ENCODE measurements around the gene ATG13.

DNA sequence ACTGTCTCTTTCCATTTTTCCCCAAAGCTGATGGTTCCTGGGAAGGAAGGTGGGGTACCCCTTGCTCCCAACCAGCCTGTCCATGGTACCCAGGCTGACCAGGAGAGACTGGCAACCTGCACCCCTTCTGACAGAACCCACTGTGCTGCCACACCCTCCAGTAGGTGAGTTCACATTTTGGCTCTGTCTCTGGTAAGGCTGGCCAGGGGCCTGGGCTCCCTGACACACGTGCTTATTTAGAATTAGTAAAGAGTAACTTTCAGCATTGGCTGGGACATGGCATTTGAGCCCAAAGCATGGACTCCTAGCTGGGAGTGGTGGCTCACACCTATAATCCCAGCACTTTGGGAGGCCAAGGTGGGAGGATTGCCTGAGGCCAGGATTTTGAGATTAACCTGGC, 48.0 kb downstream of the ATG13 start:
- TF ChIP-seq, protein P1, sequence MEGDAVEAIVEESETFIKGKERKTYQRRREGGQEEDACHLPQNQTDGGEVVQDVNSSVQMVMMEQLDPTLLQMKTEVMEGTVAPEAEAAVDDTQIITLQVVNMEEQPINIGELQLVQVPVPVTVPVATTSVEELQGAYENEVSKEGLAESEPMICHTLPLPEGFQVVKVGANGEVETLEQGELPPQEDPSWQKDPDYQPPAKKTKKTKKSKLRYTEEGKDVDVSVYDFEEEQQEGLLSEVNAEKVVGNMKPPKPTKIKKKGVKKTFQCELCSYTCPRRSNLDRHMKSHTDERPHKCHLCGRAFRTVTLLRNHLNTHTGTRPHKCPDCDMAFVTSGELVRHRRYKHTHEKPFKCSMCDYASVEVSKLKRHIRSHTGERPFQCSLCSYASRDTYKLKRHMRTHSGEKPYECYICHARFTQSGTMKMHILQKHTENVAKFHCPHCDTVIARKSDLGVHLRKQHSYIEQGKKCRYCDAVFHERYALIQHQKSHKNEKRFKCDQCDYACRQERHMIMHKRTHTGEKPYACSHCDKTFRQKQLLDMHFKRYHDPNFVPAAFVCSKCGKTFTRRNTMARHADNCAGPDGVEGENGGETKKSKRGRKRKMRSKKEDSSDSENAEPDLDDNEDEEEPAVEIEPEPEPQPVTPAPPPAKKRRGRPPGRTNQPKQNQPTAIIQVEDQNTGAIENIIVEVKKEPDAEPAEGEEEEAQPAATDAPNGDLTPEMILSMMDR (IDR thresholded peaks at IDR 0.05), result no peak
- TF ChIP-seq POLR2AphosphoS5 (IDR thresholded peaks at IDR 0.05), result no peak
- TF ChIP-seq POLR2A (IDR thresholded peaks at IDR 0.05), result no peak
